22Rv1 (cell line): ENCODE data around the gene KCTD5.

Experiments
- CTCF ChIP-seq: fragments of 450-650 bp; IDR thresholded peaks from 2 replicates; pipeline ENCODE4 v1.5.1; 2017; ENCODE audit warnings: mild to moderate bottlenecking
- ZFX ChIP-seq: fragments of 450-650 bp; IDR thresholded peaks from 2 replicates; pipeline ENCODE4 v1.6.1; 2017; ENCODE audit warnings: antibody characterized with exemption, borderline replicate concordance

GRCh38 chr16:2692251-2692947 lies 10.1 kb downstream of the KCTD5 start:
- TF ChIP-seq CTCF (no peak), ZFX (no peak)
